Mucosa of stomach (tissue), 1 donor: ENCODE results near the gene TSEN2.

Experiments
- H3K27me3 ChIP-seq: one replicate; pipeline ENCODE4 v1.7.0; 2013; ENCODE audit warnings: mild to moderate bottlenecking, low read length; ENCODE audit not compliant: control insufficient read depth, insufficient read depth
- H3K36me3 ChIP-seq: one replicate; pipeline ENCODE4 v1.7.0; 2013; ENCODE audit warnings: low read length; ENCODE audit not compliant: control insufficient read depth, insufficient read depth
- H3K4me1 ChIP-seq: one replicate; pipeline ENCODE4 v1.7.0; 2013; ENCODE audit warnings: mild to moderate bottlenecking, low read length; ENCODE audit not compliant: control insufficient read depth, insufficient read depth
- H3K4me3 ChIP-seq: one replicate; pipeline ENCODE4 v1.7.0; 2013; ENCODE audit warnings: low read length
- H3K9ac ChIP-seq: one replicate; pipeline ENCODE4 v1.7.0; 2013; ENCODE audit warnings: mild to moderate bottlenecking, low read length, moderate library complexity
- H3K9me3 ChIP-seq: one replicate; pipeline ENCODE4 v1.7.0; 2013; ENCODE audit warnings: mild to moderate bottlenecking, low read length, moderate library complexity; ENCODE audit not compliant: control insufficient read depth
- donor health status: Pancreatic carcinoma.

TSEN2 gene

DNA sequence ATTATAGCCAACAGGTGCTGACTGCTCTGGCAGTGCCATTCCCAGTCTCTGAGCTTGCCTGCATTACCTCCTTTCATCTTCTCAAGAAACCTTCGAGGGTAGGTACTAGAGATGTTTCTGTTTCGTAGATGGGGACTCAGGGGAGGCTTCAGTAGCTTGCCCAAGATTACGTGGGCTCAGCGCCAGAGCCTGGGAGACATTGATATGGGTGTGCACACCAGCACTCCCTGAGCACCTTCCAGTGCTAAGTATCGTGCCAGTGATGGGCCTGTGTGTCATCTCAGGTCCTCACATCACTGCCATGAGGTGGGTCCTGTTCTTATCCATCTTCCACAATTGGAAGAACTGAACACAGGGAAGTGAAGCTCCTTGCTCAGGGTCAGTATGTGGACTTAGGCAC, 15.2 kb downstream of the TSEN2 start:
- Histone ChIP-seq H3K9ac (no peak overlapping the region), H3K36me3 (peaks cover 6% of the 10 kb centered on the region)

DNA sequence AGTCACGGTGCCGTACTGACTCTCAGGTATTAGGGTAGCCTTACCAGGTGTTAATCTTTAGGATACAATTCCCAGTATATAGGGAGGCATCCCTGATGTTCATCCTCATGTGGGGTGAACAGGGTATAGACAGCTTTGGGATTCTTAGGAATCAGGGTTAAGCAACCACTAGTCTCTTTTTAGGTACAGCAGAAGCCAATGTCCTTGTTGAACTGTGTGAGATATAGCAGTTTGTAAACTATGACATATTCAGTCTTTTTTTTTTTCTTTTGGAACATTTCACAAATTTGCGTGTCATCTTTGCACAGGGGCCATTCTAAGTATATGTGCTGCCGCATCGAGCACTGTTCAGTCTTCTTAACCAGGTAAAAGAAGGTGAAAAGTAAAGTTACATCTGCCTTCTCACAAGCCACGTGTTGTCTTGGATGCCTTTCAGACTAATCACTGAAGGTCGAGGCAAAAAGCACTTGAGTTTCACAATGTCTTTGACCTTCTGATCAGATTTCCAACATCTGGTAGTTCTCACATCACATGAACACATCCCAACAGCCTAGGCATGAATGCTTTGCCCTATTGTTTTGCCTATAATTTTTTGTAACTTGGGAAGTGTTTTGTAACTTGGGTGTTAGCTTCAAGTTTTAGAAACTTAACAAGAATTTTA, 17.2 kb downstream of the TSEN2 start:
- H3K9ac ChIP-seq: no peak overlapping the region

More for the DNA sequence above, 15.2 kb downstream of the TSEN2 start:
- Histone ChIP-seq H3K9me3 (no peaks in the 10 kb centered on the region), H3K4me1 (no peaks in the 10 kb centered on the region), H3K4me3 (no peak overlapping the region), H3K27me3 (no peaks in the 10 kb centered on the region)

DNA sequence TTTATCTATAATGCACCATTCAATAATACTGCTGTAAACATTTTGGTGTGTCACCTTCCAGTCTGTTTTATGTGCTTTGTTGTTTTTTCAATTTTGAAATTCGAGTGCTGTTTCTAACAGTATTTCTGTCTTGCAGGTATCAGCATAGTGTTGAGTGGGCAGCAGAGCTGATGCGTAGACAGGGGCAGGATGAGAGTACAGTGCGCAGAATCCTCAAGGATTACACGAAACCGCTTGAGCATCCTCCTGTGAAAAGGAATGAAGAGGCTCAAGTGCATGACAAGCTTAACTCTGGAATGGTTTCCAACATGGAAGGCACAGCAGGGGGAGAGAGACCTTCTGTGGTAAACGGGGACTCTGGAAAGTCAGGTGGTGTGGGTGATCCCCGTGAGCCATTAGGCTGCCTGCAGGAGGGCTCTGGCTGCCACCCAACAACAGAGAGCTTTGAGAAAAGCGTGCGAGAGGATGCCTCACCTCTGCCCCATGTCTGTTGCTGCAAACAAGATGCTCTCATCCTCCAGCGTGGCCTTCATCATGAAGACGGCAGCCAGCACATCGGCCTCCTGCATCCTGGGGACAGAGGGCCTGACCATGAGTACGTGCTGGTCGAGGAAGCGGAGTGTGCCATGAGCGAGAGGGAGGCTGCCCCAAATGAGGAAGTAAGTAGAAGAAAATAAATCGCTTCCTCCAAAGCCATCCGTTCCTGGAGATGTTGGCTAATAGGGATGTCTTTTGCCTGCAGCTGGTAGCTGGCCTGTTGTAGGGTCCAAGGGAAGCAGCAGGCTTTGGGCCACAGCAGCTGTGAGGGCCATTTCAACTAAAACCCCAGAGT, 19.1 kb downstream of the TSEN2 start:
- Histone ChIP-seq H3K9ac (no peak overlapping the region), H3K4me3 (no peak overlapping the region), H3K27me3 (no peaks in the 10 kb centered on the region), H3K4me1 (no peaks in the 10 kb centered on the region), H3K9me3 (no peaks in the 10 kb centered on the region), H3K36me3 (peaks cover 3% of the 10 kb centered on the region)

More for the DNA sequence above, 17.2 kb downstream of the TSEN2 start:
- no peaks in the 10 kb centered on the region for H3K27me3 ChIP-seq
- H3K36me3 ChIP-seq: peaks cover 8% of the 10 kb centered on the region
- H3K9me3 ChIP-seq: no peaks in the 10 kb centered on the region
- no peaks in the 10 kb centered on the region for H3K4me1 ChIP-seq
- no peak overlapping the region for H3K4me3 ChIP-seq

DNA sequence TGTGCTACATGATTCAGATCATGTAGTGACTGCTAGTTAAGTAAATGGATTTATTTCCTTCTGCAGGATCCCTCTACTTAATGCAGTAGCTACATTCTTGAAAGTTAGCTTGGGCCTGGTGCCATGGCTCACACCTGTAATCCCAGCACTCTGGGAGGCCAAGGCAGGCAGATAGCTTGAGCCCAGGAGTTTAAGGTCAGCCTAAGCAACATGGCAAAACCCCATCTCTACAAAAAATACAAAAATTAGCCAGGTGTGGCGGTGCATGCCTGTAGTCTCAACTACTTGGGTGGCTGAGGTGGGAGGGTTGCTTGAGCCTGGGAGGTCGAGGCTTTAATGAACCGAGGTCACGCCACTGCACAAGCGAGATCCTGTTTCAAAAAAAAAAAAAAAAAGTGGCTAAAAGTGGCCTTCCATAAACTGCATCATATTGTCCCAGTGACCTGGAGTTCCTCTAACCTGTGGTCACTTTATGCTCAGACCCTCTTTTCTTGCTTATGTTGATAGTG, 22.0 kb downstream of the TSEN2 start:
- Histone ChIP-seq H3K27me3 (no peaks in the 10 kb centered on the region), H3K9me3 (no peaks in the 10 kb centered on the region), H3K4me1 (no peaks in the 10 kb centered on the region), H3K36me3 (peaks cover 3% of the 10 kb centered on the region), H3K4me3 (no peak overlapping the region), H3K9ac (no peak overlapping the region)

DNA sequence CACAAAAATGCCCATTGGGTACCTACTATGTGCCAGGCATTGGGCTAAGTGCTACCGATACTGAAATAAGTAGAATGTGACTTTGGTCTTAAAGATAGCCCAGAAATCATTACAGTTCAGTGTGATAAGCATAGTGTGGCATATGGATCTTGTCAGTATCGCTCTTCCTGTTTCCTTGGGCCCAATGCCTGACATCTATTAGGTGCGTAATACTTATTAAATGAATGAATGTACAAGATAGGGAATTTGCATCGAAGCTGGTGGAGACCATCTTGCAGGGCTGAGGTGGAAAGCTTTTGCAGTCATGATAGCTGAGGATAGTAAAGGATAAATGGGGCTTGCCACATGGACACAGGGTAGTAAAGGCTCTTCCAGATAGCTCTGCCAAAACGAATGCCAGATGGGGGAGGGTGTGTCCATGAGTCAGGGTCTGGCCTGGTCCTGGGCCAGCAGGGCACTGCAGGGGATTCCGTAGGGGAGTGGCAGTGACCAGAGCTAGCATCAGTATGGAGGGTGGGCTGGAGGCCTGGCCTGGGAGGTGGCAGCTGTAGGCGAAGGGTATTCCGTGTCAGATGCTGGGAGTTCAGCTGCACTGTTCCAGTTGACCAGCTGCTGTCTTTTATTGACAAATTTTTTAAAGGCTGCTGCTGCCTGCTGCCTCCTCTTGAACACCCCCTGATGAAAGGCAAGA, 23.5 kb downstream of the TSEN2 start:
- no peaks in the 10 kb centered on the region for H3K27me3 ChIP-seq
- H3K36me3 ChIP-seq: peaks cover 3% of the 10 kb centered on the region
- no peaks in the 10 kb centered on the region for H3K9me3 ChIP-seq
- H3K4me1 ChIP-seq: no peaks in the 10 kb centered on the region
- H3K4me3 ChIP-seq: no peak overlapping the region
- H3K9ac ChIP-seq: no peak overlapping the region

DNA sequence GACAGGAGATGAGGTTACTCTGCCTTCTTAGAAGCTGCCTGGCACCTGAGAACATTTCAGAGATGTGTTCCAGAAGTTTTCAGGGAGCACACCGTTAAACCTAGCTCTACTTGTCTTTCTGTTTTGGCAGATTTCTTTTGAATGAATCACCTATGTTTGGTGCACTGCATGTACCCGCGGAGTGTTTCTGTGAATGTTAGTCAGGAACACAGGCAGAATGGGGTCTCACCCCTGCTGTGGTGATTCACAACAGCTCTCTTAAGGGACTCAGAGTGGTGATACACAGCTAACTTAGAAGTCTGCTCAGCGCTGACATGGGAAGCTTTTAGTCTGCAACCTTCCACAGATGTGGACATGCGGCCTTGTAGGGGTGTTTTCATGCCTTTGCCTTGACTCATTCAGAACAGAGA, 24.0 kb downstream of the TSEN2 start:
- H3K36me3 ChIP-seq: peaks cover 3% of the 10 kb centered on the region
- H3K27me3 ChIP-seq: no peaks in the 10 kb centered on the region
- no peaks in the 10 kb centered on the region for H3K4me1 ChIP-seq
- H3K9ac ChIP-seq: no peak overlapping the region
- H3K9me3 ChIP-seq: no peaks in the 10 kb centered on the region
- no peak overlapping the region for H3K4me3 ChIP-seq

DNA sequence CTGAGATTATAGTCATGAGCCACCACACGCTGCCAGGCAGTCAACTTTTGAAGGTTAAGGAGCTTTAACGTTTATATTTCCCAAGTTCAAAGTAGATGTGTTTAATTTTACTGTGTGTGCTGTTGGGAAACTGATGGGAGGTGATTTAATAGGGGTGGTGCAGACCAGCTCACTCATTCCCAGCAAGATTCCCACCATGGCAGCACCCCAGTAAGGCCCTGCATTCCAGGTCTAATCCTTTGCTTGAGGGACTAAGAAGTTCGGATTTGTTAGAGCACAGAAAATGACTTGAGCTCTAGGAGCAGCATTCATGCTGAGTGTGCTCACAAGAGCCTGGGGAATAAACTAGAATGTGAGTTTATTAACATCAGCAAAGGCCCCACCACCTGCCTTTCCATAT, 25.2 kb downstream of the TSEN2 start:
- H3K27me3 ChIP-seq: no peaks in the 10 kb centered on the region
- no peaks in the 10 kb centered on the region for H3K9me3 ChIP-seq
- H3K9ac ChIP-seq: no peak overlapping the region
- no peak overlapping the region for H3K4me3 ChIP-seq
- H3K4me1 ChIP-seq: no peaks in the 10 kb centered on the region
- peaks cover 2% of the 10 kb centered on the region for H3K36me3 ChIP-seq

DNA sequence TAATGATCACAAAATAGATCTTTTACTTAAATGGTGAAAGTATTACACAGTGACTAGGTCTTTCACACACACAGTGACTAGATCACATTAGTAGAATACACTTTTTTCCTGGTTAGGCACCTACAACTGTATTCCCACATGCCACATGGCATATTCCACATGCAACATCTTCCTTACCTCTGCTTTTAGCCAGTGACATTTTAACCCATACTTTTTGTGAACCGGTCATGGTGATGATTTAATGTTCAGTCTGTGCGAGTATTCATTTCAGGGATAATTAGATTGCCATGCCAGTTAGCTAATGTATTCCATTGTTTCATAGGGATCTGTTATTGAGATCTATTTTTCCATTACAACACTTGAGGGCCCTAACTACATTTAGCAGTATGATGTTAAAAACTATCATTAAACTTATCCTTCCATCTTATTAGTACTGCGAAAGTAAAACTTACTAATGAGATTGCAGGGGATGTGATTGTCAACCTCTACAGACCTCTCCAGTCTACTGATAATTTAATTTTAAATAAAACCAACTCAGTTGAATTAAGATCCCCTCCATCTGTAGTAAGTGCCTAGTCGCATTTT, 28.3 kb downstream of the TSEN2 start:
- H3K9ac ChIP-seq: no peak overlapping the region

DNA sequence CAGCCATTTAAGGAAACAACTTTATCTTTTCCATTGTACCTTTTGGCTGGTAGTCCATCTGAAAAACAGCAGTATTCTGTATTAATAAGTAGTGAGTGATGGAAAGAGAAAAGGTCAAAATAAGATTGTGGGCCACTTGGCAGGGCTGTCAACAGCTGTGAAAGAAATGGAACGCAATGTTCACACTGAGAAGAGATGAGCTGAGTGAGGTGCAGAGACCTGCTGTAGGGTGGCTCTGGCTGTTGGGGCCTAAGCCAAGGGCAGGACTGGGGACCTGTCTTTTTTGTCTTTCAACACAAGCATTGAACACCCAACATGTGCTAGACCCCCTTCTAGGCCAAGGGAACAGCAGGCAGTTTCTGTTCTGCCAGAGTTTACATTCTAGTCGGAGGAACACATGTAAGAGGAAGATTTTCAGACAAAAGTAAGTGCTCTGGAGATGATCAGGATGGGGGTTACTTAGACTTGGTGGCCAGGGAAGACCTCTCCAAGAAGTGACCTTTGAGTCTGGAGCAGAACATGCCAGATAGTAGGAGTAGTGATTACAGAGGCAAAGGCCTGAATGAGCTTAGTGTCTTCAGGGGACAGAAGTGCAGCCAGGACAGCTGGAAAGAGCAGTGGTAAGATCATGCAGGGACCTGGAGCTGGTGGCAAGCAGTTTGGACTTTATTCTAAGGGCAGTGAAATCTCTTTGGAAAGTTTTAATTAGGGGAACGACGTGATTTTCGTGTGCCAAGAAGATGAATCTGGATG, 29.6 kb downstream of the TSEN2 start:
- H3K4me1 ChIP-seq: peaks cover 18% of the 10 kb centered on the region
- no peak overlapping the region for H3K4me3 ChIP-seq
- H3K27me3 ChIP-seq: no peaks in the 10 kb centered on the region
- no peak overlapping the region for H3K9ac ChIP-seq
- no peaks in the 10 kb centered on the region for H3K9me3 ChIP-seq
- no peaks in the 10 kb centered on the region for H3K36me3 ChIP-seq

More for the DNA sequence above, 28.3 kb downstream of the TSEN2 start:
- Histone ChIP-seq H3K4me3 (no peak overlapping the region), H3K9me3 (no peaks in the 10 kb centered on the region), H3K36me3 (no peaks in the 10 kb centered on the region), H3K27me3 (no peaks in the 10 kb centered on the region), H3K4me1 (peaks cover 12% of the 10 kb centered on the region)

DNA sequence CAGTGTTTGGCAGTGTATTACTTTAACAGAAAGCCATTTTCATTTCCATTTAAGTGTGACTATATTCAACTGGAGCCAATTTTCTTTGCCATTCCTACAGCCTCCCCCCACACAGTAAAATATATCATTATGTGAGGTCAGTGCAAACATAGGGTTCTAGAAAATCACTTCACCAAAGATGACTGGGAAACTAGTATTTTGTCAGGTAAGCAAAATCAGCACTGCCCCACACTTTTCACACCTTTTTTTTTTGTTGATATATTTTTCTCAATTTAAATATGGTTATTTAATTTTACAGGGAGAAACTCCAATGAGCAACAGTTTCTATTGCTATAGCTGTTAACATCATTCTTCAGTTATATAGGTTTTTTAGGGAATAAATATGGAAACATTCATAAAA, 31.4 kb downstream of the TSEN2 start:
- Histone ChIP-seq H3K9me3 (no peaks in the 10 kb centered on the region), H3K4me1 (peaks cover 18% of the 10 kb centered on the region), H3K9ac (no peak overlapping the region), H3K27me3 (no peaks in the 10 kb centered on the region), H3K4me3 (no peak overlapping the region), H3K36me3 (no peaks in the 10 kb centered on the region)

DNA sequence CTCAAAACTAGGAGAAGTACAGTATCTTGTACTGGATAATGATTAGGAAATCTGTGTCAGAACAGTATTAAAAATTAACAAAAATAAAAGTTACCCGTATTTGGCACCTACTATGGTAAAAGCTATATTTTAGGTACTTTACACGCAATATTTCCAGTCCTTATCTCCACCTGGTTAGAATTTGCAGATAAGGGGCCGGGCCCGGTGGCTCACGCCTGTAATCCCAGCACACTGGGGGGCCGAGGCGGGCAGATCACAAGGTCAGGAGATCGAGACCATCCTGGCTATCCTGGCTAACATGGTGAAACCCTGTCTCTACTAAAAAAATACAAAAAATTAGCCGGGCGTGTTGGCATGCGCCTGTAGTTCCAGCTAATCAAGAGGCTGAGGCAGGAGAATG, 32.6 kb downstream of the TSEN2 start:
- no peak overlapping the region for H3K9ac ChIP-seq
- peaks cover 18% of the 10 kb centered on the region for H3K4me1 ChIP-seq
- H3K4me3 ChIP-seq: no peak overlapping the region
- no peaks in the 10 kb centered on the region for H3K36me3 ChIP-seq
- no peaks in the 10 kb centered on the region for H3K27me3 ChIP-seq
- no peaks in the 10 kb centered on the region for H3K9me3 ChIP-seq
